Activated naive CD8-positive, alpha-beta T cell treated with anti-CD3 and anti-CD28 coated beads, Interleukin-2, amount 50 U/mL, for 16 hours (primary cell): ENCODE measurements around the gene ATP1B3.
"Not testable (repeated sequence)": the region's sequence is repeated elsewhere in the genome, so short reads cannot be mapped to it uniquely, and the experiment has no call there.

Experiments
- DNase-seq: peaks from one replicate; pipeline ENCODE4 v3.0.0-alpha.2; 2020; ENCODE audit warnings: low read depth, low spot score

The ATP1B3 gene

DNA sequence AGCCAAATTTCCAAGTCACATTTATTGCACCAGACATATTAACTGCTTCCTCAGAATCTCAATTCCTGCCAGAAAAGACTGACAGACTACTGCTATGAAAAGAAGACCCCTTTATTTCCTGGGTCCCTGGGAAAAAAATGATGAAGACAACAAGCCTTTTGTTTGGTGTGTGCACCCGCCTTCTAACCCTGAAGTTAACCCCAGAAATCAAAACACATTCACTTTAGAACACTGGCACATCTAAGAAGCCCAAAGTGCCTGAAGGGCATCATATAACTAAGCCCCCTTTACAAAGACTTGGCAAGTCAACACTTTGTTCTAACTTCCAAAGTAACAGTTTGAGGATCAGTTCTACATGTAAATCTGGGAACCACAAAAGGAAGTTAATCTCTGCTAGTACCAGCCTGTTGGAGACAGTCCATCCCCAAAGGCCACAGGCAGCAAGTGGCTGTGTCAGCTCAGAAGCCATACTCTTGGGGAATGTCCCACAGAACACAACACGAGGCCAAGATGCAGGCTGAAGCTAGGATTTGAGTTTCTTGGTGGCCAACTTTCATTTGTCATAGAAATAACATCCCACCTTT lies 16.3 kb upstream of the ATP1B3 start:
- no peak for DNase-seq

DNA sequence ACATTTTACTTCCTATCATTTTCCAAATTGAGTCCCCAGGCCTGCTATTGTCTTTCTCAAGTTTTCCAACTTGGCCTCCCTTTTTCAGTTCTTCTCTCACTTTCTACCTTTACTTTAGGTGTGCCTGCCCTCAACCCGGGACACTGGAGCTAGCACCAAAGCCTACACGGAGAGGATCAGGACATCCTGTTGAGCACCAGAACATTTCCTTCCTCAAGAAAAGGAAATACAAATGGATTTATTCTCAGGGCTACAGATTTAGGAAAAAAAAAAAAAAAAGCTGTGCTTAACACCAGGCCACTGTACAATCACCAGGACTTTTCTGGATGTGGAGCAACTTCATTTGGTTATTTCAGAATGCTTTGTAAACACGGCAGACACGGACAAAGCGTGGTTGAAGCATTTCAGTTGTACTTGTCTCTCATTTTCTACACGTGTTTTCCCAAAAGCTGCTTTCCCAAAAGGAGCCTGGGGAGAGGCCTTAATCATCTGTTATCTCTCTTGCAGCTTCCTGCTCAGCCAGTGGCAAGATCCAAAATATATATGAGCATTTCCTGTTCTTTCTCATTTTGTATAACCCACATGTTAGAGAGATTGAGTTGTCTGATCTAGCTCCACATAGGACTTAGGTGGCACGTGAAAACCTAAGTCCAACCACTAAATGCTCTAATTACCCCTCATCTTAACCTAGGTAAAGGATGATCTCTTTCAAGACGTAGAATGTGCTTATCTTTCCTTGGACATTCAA lies 15.5 kb upstream of the ATP1B3 start:
- no peak for DNase-seq

DNA sequence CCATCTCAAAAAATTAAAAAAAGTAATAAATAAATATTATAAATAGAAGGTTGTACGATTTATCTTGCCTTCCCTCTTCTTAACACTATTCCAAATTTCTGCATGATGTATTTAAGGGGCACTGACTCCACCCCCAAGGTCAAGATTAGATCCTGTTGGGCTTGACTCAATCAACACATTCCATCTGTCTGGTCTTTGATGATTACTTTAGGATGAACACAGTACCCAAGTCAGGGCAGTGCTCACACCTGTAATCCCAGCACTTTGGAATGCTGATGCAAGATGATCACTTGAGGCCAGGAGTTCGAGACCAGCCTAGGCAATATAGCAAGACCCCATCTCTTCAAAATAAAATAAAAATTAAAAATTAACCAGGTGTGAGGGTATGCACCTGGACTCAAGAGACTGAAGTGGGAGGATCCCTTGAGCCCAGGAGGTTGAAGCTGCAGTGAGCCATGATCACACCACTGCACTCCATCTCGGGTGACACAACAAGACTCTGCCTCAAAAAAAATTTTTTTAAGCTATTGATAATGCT lies 14.1 kb upstream of the ATP1B3 start:
- no peak for DNase-seq

DNA sequence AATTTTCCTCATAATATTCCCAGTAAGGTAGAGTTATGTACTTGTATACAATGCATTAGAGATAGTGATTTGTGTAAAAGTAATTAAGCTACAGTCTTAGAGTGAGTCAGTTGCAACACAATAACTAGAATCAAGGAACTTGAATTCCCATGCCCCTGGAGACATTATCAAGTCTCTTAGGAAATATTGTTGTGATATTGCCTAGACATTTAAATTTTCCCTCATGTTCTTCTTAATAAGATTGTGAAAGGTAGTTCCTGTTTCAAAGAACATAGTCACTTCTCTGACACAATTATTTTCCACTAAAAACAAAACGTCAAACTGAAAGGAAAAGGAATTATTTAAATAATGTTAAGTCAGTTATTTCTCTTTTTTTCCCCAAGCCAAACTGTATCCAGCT lies 13.0 kb upstream of the ATP1B3 start:
- DNase-seq, result no peak

DNA sequence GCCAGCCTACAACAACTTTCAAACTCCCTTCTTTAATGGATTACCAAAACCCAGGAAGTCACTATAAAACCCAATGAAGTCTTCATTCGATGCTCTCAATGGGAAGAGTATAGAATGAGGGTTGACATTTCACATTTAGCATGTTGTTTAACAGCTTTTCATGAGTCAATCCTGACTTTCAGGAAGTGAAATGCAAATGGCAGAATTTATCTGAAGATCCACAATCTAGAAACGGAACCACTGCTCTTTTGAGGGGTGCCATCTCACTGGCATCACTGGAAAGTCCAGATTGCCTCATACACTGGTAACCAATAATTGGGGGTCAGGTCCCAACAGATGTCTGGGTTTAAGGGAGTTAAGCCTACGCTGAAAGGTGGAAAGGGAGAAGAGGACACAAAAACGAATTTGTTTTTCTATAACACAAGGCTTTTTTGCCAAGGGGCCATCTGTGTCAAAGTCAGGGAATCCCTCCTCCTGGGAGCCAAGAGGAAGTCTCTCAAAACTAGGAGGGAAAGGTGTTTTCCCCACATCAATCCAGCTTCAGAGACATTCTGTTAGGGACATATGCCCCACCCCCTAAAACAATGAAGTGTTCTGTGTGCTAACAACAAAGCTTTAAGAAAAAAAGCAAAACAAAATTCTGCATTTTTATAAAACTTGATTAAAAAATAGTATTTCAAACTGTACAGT lies 12.0 kb upstream of the ATP1B3 start:
- DNase-seq, result no peak

DNA sequence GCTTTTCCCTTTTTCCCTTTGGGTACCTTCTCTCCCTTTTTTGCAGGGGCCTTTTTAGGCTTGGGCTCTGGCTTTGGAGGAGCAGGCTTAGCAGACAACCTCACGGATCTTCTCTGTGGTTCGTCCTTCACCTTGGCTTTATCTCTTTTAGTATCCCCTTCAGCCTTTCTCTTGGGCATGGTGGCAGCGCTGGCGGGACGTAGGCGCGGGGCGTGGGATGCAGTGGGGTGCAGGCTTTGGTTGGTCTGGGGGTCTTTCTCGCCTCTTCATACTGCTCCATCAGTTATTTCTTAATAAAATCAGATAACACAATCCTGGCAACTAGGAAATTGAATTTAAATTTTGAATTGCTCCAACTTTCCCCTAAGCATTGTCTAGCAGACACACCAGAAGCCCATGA lies 11.3 kb upstream of the ATP1B3 start:
- no peak for DNase-seq

DNA sequence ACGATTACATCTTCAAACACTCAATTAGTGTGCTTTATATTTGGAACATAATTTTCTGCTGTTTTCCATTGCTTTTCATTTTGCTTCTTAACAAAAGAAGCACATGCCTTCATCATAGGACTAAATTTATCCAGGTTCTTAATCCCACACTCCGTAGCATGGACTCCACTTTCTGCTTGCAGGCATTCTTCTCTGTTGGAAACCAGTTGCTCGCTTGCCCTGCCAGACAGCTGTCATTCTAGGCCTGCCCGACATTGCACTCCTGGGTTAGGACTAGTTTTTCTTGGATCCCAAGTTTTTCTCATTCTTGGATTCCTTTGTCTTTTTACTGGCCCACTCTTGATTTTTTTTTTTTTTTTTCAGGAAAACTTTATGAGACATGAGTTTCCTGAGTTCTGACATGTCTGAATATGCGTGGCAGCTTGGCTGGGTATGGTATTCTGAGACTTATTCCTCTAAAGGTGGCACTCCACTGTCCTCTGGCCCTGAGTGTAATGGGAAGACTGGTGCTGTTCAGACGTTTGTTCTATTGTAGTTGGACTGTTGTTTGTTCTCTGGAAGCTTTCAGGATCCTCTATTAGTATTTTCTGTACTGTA lies 6.3 kb upstream of the ATP1B3 start:
- DNase-seq, result no peak

DNA sequence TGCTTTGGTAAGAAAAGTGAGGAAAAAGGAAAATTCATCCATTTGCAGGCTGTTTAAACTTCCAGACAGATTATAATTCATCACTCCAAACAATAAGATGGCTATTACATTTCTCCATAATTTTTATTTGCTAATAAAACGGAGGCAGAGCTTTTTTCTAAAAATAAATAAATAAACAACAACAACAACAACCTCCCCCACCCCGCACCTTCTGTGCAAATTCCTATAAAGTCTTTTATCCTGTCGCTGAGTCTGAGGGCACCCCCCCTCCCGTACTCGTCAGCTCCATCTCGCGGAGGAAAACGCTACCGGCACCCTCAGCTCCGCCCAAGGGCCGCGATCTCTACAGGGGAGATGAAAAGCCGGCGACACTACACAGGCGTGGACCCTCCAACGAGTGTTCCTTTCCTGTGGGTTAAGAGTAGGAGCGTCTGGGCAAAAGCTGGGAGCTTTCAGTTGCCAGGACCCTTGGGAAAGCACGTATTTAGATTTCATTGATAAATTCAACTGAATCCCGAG lies 1.0 kb upstream of the ATP1B3 start:
- DNase-seq, result peak; percentile 64

DNA sequence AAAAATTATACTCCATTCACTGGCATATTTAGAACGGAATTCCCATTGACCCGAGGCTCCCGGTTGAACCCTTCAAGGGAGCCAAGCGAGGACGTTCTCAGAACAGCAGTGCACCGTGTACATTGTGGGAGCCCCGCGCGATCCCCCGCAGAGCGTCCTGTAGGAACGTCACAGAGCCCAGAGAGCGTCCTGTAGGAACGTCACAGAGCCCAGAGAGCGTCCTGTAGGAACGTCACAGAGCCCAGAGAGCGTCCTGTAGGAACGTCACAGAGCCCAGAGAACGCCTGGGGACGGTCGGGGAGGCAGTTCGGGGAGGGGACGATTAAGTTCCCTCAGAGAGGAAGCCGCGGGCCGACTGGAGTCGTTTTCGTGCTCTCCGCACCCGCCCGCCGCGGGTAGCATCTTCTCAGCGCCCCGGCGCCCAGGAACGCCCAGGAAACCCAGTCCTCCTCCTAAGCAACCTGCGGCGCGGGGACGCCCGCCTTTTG lies 506 bp upstream of the ATP1B3 start:
- DNase-seq, result no peak

DNA sequence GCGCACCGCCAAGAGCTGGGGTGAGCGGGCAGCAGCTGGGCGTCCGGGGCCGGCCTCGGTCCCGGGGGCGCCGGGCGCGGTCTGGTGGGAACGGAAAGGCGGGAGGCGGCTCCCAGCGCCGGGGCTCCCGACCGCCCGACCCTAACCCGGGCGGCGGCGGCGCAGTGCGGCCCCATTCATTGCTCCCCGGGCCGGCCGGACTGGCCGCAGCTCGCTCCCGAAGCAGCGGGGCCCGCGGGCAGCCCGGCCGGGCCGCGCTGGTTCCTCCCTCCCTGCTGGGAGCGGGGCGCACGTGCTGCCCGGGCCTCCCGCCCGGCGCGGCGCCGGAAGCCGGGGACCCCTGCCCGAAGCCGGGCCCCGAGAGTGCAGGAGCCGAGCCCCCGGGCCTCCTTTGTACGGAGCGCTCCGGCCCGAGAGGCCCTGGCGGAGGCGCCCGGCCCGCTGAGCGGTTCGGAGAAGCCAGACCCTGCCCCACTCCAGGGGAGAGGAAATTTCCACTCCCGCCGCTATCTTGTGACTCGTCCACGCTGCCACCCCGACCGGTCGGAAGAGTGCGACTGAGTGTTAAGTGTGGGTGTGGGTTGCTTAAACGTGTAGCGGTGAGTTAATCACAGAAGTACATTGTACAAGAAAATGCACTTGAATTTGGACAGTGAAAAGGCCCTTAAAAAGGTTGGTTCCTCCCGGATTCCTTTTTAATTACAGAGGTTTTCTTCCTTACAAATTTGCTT lies 613 bp downstream of the ATP1B3 start:
- peak; percentile 40 for DNase-seq

DNA sequence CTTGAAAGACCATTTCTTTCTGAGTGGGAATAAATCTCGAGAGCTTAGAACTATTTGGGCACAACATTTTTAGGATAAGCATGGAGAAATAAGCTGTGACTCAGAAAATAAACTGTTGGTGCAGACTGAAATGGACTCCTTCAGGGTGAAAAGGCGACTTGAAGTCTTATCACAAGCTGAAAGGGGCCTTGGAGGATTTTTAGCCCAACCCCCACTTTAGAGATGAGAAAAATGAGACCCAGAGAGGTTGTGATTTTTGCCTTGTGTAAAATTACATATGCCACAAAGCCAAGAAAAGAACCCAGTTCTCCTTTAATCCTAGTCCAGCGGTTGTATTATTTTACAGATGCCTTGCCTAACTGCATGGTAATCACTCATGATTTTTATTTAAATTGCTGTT lies 1.5 kb downstream of the ATP1B3 start:
- DNase-seq, result no peak

DNA sequence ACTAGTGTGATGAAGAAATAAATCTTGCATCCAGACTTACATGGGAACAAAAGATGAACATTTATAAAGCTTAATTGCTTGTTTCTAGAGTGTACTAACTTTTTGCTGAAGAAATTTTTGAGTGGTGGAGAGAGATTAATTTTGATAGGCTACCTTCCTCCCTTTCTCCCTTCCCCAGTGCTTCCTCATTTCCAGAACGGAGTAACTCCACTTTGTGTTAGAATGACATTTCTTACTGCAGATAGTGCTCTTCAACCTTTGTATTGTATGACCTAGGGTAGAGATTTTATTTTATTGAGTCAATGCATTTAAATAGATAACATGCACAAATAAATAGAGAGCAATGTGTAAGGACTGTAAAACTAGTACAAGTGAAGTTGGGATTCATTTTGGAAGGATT lies 1.9 kb downstream of the ATP1B3 start:
- DNase-seq, result no peak

DNA sequence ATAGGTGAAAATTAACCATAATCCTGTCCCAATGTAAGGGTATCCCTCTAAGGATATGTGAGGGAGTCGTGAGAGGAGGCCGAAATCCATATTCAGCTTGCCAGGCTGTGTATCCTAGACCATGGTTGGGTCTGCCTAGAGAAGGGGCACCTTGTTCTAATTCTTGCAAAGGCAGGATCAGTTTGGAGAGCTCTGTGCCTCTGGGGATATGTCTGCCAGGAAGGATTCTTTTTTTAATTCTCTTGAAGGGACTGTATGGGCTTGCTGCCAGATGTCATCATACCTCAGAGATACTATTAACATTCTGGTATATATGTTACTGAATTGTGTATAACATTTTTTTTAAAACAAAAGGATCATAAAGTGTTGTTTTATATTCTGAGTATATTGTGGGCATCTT lies 2.4 kb downstream of the ATP1B3 start:
- no peak for DNase-seq

DNA sequence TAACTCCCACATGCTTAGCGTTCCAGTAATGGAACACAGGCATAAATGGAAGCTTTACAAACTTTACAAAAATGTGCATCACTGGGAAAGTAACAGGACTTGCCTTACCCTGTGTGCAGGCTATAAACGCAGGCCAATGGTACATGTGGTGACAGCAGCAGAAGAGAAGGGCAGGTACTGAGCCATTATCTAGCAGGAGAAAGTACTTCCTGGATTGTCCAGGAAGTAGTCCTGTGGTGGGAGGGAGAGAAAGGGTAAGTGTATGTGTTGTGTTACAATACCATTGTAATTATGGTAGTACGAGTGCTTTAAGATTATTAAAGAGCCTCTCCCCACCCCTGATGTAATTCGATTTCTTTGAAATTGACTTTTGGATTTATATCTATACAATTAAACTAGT lies 5.3 kb downstream of the ATP1B3 start:
- DNase-seq, result no peak

DNA sequence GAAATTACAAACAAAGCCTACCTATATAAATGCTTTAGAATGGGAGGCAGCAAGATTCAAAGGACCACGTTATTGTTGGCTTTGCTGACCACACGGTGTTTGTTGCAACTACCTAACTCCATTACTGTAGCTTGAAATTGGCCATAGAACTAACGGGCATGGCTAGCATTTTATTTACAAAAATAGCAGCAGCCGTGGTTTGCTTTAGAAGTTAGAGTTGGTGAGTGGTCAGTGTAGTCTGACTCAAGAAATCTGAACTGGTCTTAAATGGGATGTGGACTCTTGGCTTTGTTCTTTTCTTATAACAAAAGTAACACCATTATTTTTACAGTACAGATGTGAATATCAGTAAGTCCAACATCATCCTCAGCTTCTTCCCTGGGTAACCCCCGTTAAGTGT lies 10.6 kb downstream of the ATP1B3 start:
- DNase-seq, result no peak

DNA sequence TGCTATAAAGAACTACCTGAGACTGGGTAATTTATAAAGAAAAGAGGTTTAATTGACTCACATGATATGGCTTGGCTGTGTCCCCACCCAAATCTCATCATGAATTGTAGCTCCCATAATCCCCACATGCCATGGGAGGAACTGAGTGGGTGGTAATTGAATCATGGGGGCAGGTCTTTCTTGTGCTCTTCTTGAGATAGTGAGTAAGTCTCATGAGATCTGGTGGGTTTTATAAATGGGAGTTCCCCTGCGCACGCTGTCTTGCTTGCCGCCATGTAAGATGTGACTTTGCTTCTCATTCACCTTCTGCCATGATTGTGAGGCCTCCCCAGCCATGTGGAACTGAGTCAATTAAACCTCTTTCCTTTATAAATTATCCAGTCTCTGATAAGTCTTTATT lies 12.1 kb downstream of the ATP1B3 start:
- not testable (repeated sequence) for DNase-seq

DNA sequence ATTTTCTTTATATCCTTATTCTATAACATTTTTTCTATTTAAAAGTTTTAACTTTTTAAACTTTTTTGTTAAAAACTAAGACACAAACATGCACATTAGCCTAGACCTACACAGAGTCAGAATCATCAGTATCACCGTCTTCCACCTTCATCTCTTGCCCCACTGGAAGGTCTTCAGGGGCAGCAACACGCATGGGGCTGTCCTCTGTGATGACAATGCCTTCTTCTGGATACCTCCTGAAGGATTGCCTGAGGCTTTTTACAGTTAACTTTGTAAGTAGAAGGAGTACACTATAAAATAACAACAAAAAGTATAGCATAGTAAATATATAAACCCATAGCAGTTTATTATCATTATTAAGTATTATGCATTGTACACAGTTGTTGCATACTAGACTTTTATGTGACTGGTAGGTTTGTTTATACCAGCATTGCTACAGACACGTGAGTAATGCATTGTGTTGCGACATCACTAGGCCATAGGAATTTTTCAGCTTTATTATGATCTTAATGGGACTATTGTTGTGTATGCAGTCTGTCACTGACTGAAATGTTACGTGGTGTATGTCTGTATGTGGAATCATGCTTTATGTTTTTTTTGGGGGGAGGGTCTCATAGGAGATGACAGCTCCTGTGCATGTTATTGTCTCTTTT lies 18.2 kb downstream of the ATP1B3 start:
- DNase-seq, result no peak

DNA sequence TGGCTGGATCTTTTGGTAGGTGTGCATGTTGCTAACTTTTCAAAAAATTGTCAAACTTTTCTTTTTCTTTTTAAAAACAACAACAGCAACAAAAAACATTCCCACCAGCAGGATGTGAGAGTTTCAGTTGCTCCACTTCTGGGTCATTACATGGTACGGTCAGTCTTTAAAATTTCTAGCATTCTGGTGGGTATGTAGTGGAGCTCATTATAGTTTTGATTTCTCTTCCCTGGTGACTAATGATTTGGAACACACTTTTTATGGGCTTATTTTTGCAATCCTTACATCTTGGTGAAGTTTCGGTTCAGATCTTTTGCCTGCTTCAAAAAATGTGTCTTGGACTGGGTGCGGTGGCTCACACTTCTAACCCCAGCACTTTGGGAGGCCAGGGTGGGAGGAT lies 19.3 kb downstream of the ATP1B3 start:
- no peak for DNase-seq

DNA sequence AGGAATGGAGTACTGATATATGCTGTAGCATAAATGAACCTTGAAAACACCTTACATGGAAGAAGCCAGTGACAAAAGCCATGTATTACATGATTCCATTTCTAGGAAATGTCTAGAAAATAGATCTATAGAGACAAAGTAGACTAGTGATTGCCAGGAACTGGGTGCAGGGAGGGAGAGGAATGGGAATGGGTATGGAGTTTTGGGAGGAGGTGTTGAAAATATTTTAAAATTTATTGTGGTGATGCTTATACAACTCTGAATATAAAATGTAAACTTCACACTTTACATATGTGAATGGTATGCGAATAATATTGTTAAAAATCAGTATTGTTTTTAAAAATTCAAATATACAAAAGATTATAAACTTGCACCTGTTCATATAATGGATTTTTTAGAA lies 22.5 kb downstream of the ATP1B3 start:
- no peak for DNase-seq

DNA sequence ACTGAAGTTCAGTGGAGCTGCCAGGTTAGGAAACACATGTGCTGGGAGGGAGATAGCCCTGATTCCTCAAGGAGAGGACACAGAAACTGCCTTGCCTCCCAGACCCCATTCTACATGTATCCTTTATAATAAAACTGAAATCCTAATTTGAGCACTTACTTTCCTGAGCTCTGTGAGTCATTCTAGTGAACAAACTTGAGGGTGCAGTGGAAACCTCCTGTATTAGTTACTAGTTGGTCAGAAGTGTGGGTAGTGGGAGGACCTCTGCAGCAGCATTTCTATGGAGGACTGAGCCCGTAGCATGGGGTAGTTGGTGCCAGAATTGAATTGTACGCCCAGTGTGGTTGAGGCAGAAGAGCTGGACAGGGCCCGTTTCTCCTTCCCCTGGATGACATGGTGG lies 23.9 kb downstream of the ATP1B3 start:
- DNase-seq, result no peak

DNA sequence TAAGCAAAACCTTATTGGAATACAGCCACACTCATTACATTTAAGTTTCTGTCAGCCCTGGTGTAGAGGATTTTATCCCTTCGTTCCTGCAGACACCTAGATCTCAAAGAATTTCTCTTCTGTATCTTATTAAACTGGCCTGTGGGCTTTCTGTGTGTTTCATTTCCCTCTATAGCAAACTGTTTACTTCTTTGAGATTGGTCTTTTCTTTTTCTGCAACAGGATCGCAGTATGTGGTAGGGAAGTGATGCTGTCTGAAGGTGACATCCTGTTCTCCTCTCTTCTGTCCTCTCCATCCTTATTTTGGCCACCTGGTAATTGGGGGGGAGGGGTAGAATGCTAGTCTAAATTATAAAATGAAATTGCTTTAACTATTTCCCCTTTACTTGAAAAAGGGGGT lies 25.5 kb downstream of the ATP1B3 start:
- no peak for DNase-seq
